Keratinocyte (primary cell): ENCODE results near the gene TRIM54. TPM values are rescaled to one million over a fixed set of nuclear protein-coding genes. Genes with fewer than 3 reads are reported as not detected.

Experiments
- DNase-seq: peaks from one replicate; pipeline ENCODE4 v3.0.0-alpha.2; 2011; ENCODE audit warnings: low read depth, missing footprints, low spot score
- FAIRE-seq: peaks from 2 replicates; lab custom pipeline; 2011; peaks lifted over from hg19 to GRCh38; lab: Jason Lieb, UNC
- H2AFZ ChIP-seq: 2 replicates; pipeline ENCODE4 v1.6.0; 2012; ENCODE audit warnings: low read length, control low read depth, inconsistent platforms; ENCODE audit not compliant: control insufficient read depth
- H3K27ac ChIP-seq: 2 replicates; pipeline ENCODE4 v1.5.1; 2011; ENCODE audit warnings: low read length; ENCODE audit not compliant: control insufficient read depth, insufficient read depth
- H3K27me3 ChIP-seq: 3 replicates; pipeline ENCODE4 v1.6.0; 2011; ENCODE audit warnings: low read length; ENCODE audit not compliant: control insufficient read depth, insufficient read depth; ENCODE audit errors: extremely low read depth
- H3K36me3 ChIP-seq, 2 experiments: 2 replicates in 1 of 2; 3 replicates in 1 of 2; pipeline ENCODE4 v1.5.1; 2011; ENCODE audit warnings: low read length in 2 of 2, mild to moderate bottlenecking in 1 of 2; ENCODE audit not compliant: control insufficient read depth in 2 of 2, insufficient read depth in 2 of 2; ENCODE audit errors: extremely low read depth in 1 of 2
- H3K4me1 ChIP-seq: 3 replicates; pipeline ENCODE4 v1.5.1; 2011; ENCODE audit warnings: low read length; ENCODE audit not compliant: control insufficient read depth, insufficient read depth; ENCODE audit errors: extremely low read depth
- H3K4me2 ChIP-seq: 3 replicates; pipeline ENCODE4 v1.6.0; 2011; ENCODE audit warnings: low read depth, low read length; ENCODE audit not compliant: control insufficient read depth, insufficient read depth; ENCODE audit errors: extremely low read depth
- H3K4me3 ChIP-seq, 3 experiments: fragments of 200-600 bp in 1 of 3; sonication (generic) in 1 of 3; 2 replicates in 2 of 3; 3 replicates in 1 of 3; pipeline ENCODE4 v1.5.1; 2011 to 2016; ENCODE audit warnings: low read length in 3 of 3, mild to moderate bottlenecking in 3 of 3, control low read depth in 2 of 3, inconsistent platforms in 1 of 3, low read depth in 1 of 3, mixed read lengths in 1 of 3, mixed run types in 1 of 3, moderate library complexity in 1 of 3; ENCODE audit not compliant: control insufficient read depth in 2 of 3, insufficient read depth in 2 of 3; ENCODE audit errors: extremely low read depth in 1 of 3
- H3K79me2 ChIP-seq: 2 replicates; pipeline ENCODE4 v1.6.0; 2012; ENCODE audit warnings: low read length; ENCODE audit not compliant: control insufficient read depth, insufficient read depth
- H3K9ac ChIP-seq: 3 replicates; pipeline ENCODE4 v1.6.0; 2011; ENCODE audit warnings: low read length; ENCODE audit not compliant: control insufficient read depth, insufficient read depth; ENCODE audit errors: extremely low read depth
- H3K9me1 ChIP-seq: 3 replicates; pipeline ENCODE4 v1.6.0; 2011; ENCODE audit warnings: low read length; ENCODE audit not compliant: control insufficient read depth, insufficient read depth; ENCODE audit errors: extremely low read depth
- H3K9me3 ChIP-seq: 2 replicates; pipeline ENCODE4 v1.5.1; 2012; ENCODE audit warnings: low read depth, low read length; ENCODE audit not compliant: control insufficient read depth
- H4K20me1 ChIP-seq: 3 replicates; pipeline ENCODE4 v1.6.0; 2011; ENCODE audit warnings: low read length; ENCODE audit not compliant: control insufficient read depth, insufficient read depth; ENCODE audit errors: extremely low read depth
- CTCF ChIP-seq, 3 experiments: IDR thresholded peaks in 1 of 3; conservative IDR thresholded peaks in 1 of 3; optimal IDR thresholded peaks in 1 of 3; 2 replicates in 2 of 3; 3 replicates in 1 of 3; pipeline versions ENCODE3 to v1.5.1; 2011; ENCODE audit warnings: low read length in 3 of 3, mild to moderate bottlenecking in 3 of 3, moderate library complexity in 2 of 3, control low read depth in 1 of 3, inconsistent platforms in 1 of 3; ENCODE audit not compliant: insufficient read depth in 2 of 3; ENCODE audit errors: extremely low read depth in 1 of 3
- EZH2 ChIP-seq: IDR thresholded peaks from one replicate; pipeline ENCODE4 v1.6.1; 2012; ENCODE audit warnings: inconsistent platforms, mild to moderate bottlenecking, low read length, moderate library complexity
- dilution Hi-C: fragments of 300-500 bp; cut with MboI; formaldehyde crosslinking; loops from one replicate; pipeline ENCODE4 v1.7.0; 2020; ENCODE audit warnings: low sequenced_read_pairs; ENCODE audit not compliant: extremely low pct_ligation_motif_present
- polyA plus RNA-seq, 5 experiments: library from polyadenylated mRNA; depleted of rRNA in 3 of 5; stranded (reverse) in 3 of 5; stranded (forward) in 1 of 5; unstranded in 1 of 5; fragments of >200 nt; gene quantifications; 1 replicate in 1 of 5; 2 replicates in 3 of 5; 3 replicates in 1 of 5; pipeline versions ENCODE4 v1.2.1 to v1.2.3, GENCODE V29; 2011 to 2012; ENCODE audit warnings: missing spikeins in 2 of 5, low read depth in 1 of 5, low replicate concordance in 1 of 5

Gene TRIM54
- polyA plus RNA-seq, 1 donor (not counting 4 experiments of a cell fraction or from before 2014, with no cell fraction given), result not detected

GRCh38 chr2:27256855-27257454 lies 25.3 kb upstream of the TRIM54 start:
- no peak for TF ChIP-seq CTCF (optimal IDR thresholded peaks at IDR 0.05 in 1 of 3, IDR thresholded peaks at IDR 0.05 in 1 of 3, conservative IDR thresholded peaks at IDR 0.05 in 1 of 3; ENCODE audit: extremely low read depth in 1 of 3, insufficient read depth in 2 of 3, low read length in 3 of 3)
- no peak for TF ChIP-seq EZH2
- no peak for DNase-seq
- Histone ChIP-seq H3K4me3 (no peak overlapping the region), H3K9me3 (no peaks in the 10 kb centered on the region), H3K4me2 (no peak overlapping the region), H3K36me3 (no peaks in the 10 kb centered on the region), H3K27ac (no peak overlapping the region), H3K4me1 (peaks cover 2% of the 10 kb centered on the region), H3K9ac (no peak overlapping the region), H2AFZ (no peak overlapping the region), H3K79me2 (no peaks in the 10 kb centered on the region), H3K27me3 (peaks cover 49% of the 10 kb centered on the region), H4K20me1 (no peaks in the 10 kb centered on the region), H3K9me1 (no peaks in the 10 kb centered on the region)
- dilution Hi-C loops, result no loop called here
- FAIRE-seq, result no peak

GRCh38 chr2:27258051-27258450 lies 24.2 kb upstream of the TRIM54 start:
- no peak overlapping the region for H2AFZ ChIP-seq
- no peak overlapping the region for H3K27ac ChIP-seq
- dilution Hi-C loops, result no loop called here
- no peak overlapping the region for H3K4me3 ChIP-seq
- no peak overlapping the region for H3K4me2 ChIP-seq
- H3K9ac ChIP-seq, result no peak overlapping the region
- no peaks in the 10 kb centered on the region for H4K20me1 ChIP-seq
- peaks cover 5% of the 10 kb centered on the region for H3K4me1 ChIP-seq
- no peaks in the 10 kb centered on the region for H3K9me1 ChIP-seq
- TF ChIP-seq EZH2 (no peak), CTCF (optimal IDR thresholded peaks at IDR 0.05 in 1 of 3, IDR thresholded peaks at IDR 0.05 in 1 of 3, conservative IDR thresholded peaks at IDR 0.05 in 1 of 3; ENCODE audit: extremely low read depth in 1 of 3, insufficient read depth in 2 of 3, low read length in 3 of 3) (no peak)
- H3K27me3 ChIP-seq, result peaks cover 59% of the 10 kb centered on the region
- no peak for FAIRE-seq
- no peaks in the 10 kb centered on the region for H3K79me2 ChIP-seq
- no peaks in the 10 kb centered on the region for H3K36me3 ChIP-seq
- no peak for DNase-seq
- no peaks in the 10 kb centered on the region for H3K9me3 ChIP-seq
